ENCODE results near the gene FNBP1L. TPM values are rescaled to one million over a fixed set of nuclear protein-coding genes. Genes with fewer than 3 reads are reported as not detected.

The FNBP1L gene
- total and polyA plus RNA-seq, 10 of the 15 experiments (the other 5 are each of a cell fraction or from before 2014, with no cell fraction given): 0.02 to 0.12 (median 0.07) TPM; not detected in 4

- POLR2A ChIA-PET: no interaction called here
- SMC1A ChIA-PET (ENCODE audit: uncharacterized antibody, unreplicated experiment): no interaction called here
- RAD21 ChIA-PET (ENCODE audit: unreplicated experiment): interaction anchor here (1.2 kb wide), 1 partner anchor 14 kb away, joined by 3 read pairs; no protein-coding TSS in a partner anchor
- TF ChIP-seq TBL1XR1 (IDR thresholded peaks at IDR 0.05; ENCODE audit: low read depth, low read length) (no peak), MLLT1 (IDR thresholded peaks at IDR 0.05) (no peak), RCOR1 (conservative IDR thresholded peaks at IDR 0.05; ENCODE audit: low read depth, low read length) (no peak), ZNF592 (IDR thresholded peaks at IDR 0.05) (no peak), PRDM15 (CRISPR knock-in tag; IDR thresholded peaks at IDR 0.05) (no peak), JUNB (IDR thresholded peaks at IDR 0.05) (no peak), PBX3 (IDR thresholded peaks at IDR 0.05; ENCODE audit: insufficient replicate concordance, low read depth, low read length) (no peak), BCL3 (IDR thresholded peaks at IDR 0.05; ENCODE audit: borderline replicate concordance, insufficient read depth, low read depth, low read length, poor library complexity, severe bottlenecking) (no peak)
Measured at GRCh38 chr1:93593854-93594602, 146.1 kb downstream of the FNBP1L start.

More at GRCh38 chr1:93593854-93594602, 146.1 kb downstream of the FNBP1L start:
- ATAC-seq: no peak
- no peaks in the 10 kb centered on the region for H3K36me3 ChIP-seq (ENCODE audit: control insufficient read depth in 2 of 2, insufficient read depth in 2 of 2, low read length in 1 of 2)
- DNase-seq (ENCODE audit: low read depth, low spot score): no peak
- BruUV-seq (replicated peaks): no TSS peak
- no peak overlapping the region for H2AFZ ChIP-seq (ENCODE audit: control insufficient read depth, low read depth, low read length)
- H3K9me3 ChIP-seq (replicated peaks; ENCODE audit: control insufficient read depth, insufficient read depth, low read length): no peaks in the 10 kb centered on the region
- no peak overlapping the region for H3K4me2 ChIP-seq (ENCODE audit: control insufficient read depth, insufficient read depth)
- no peaks in the 10 kb centered on the region for H3K79me2 ChIP-seq (ENCODE audit: control insufficient read depth, insufficient read depth, low read length)
- in situ Hi-C loops (cut with MboI) (no loop called here), intact Hi-C loops (cut with micrococcal nuclease; ENCODE audit: unreplicated experiment) (no loop called here)
- H3K4me3 ChIP-seq: no peak overlapping the region
- CTCF ChIA-PET: interaction anchor here (0.6 to 2.9 kb wide), 3 partner anchors 35 to 289 kb away, joined by 3 to 12 read pairs (median 6); no protein-coding TSS in a partner anchor
- H4K20me1 ChIP-seq (ENCODE audit: control insufficient read depth, insufficient read depth): peaks cover 6% of the 10 kb centered on the region
- 74% methylated on average over 13 of the region's 13 CpGs for WGBS (ENCODE audit: insufficient coverage, insufficient replicate concordance, low lambda C conversion rate, missing lambda C conversion rate)
- no peak for FAIRE-seq
- H3K4me1 ChIP-seq (ENCODE audit: control insufficient read depth, insufficient read depth, low read length): peaks cover 4% of the 10 kb centered on the region
- H3K27ac ChIP-seq (ENCODE audit: control insufficient read depth, insufficient read depth): no peak overlapping the region
- no peak overlapping the region for H3K9ac ChIP-seq (ENCODE audit: control insufficient read depth, insufficient read depth, low read length)
- H3K27me3 ChIP-seq (replicated peaks in 1 of 2; ENCODE audit: control insufficient read depth in 2 of 2, insufficient read depth in 2 of 2, low read length in 1 of 2): no peaks in the 10 kb centered on the region; a peak in 1 of 4 replicates

Measured in GM12878 (cell line).